Activated CD4-positive, alpha-beta T cell treated with anti-CD3 and anti-CD28 coated beads, Interleukin-2, amount 50 U/mL, for 48 hours (primary cell): ENCODE data around the gene MLC1.

Experiments
- DNase-seq, 2 experiments: peaks; one replicate each; pipeline ENCODE4 v3.0.0-alpha.2; 2020

MLC1 gene

DNA sequence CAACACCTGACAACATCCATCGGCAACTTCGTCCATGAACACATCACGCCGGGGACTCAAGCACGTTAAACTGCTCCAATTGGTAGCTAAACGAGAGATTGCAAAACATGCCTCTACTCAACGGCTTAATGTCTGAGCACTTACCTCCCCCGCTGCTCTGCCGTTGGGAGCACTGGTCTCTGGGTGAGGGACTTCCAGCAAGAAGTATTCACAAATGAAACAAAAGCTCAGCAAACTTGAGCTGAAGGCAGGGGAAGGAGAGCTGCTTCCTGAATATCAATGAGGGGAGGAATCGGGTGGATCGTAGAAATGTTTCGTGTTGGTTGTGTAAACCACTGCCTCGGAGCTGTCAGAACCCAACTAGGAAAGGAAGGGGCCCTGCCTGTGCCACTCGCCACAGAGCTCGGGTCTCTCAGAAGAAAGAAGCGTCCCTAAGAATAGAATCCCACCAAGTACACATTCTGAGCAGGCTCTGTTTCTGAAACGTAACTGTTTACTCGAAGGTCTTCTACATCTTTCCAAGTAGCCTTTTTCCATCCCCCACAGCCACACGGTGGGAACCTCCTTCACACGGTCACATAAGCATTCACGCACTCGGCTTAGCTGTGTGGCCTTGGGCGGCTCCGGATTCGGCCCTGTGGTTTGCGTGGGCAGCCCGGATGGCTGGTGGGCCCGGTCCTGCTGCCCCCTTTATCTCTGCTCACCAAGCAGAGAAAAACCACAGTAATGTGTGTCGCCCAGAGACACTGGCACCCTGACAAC is at the start of gene MLC1:
Gene MLC1, minus strand, starts transcription at position 216 of the 762 bp plus-strand sequence. CDS start 524 bp downstream, outside the sequence.
- peak; percentile 7 to 20 for DNase-seq

DNA sequence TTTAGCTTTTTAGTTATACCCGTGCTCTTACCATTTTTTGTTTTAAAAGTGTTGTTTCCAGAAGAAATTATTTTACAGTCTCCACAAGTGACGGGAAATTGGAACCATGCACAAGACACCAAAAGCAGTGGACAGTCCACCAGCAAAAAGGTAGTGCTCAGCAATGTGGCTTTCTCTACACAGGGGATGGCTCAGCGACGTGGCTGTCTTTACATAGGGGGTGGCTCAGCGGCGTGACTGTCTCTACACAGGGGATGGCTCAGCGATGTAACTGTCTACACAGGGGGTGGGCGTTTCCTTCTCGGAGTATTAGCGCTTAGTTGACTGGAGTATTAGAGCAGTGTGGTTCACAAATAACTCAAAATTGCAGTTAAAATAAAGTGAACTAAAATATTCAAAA is 49.3 kb upstream of the MLC1 start:
- DNase-seq, result no peak

DNA sequence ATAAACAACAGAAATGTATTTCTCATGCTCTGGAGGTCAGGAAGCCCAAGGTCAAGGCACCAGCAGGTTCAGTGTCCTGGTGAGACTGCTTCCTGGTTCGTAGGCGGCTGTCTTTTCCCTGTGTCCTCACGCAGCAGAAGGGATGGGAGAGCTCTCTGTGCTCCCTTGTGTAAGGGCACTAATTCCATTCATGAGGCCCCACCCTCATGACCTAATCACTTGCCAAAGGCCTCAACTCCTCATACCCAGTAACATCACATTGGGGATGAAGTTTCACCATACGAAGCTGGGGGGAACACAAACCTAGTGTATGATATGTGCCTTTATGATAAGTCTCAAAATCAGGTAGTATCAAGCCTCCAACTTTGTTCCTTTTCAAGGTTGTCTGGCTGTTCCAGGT is 46.7 kb upstream of the MLC1 start:
- no peak for DNase-seq

DNA sequence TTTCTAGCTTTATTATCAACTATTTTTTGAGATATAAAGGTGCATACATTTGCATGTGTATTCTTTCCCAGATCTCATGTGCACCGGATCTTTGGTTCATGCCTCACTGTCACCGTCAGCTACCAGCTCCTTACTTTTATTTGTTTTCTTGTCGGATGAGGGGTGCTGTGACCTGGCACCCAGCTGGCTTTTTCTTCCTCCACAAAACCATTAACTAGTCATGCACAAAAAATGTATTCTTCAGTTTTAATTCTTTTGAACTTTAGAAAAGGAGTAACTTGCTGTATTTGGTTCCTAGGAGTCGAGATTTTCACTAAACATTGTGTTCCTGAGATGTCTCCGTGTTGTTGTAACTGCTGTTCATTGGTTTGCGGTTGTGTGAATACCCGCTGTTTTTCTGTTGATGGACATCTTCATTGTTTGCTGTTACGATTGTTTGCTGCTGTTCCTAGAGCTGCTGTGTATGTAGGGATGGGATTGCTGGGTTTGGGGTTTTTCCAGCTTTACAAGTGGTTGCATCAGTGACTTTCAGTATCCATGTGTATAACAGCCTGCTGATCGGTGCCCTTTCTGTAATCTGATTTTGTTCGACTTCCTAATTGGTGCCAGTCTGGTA is 44.0 kb upstream of the MLC1 start:
- DNase-seq, result no peak

DNA sequence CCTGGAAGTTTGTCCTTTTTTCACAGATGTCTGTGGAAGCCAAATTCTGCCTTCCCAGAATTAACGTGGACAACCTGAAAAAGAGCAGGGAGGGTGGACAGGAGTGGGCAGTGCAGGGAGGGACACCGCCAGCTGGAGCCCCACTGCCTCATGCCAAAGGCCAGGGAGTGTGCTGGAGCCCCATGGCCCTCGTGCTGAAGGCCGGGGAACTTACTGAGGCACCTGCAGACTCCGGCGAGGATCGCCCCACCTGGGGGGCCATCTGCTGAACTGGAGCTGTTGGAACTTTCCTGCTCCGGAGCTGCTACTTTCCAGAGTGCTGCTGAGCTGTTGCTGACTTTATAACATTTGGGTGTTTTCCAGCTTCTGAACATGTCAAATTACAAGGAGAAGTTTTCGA is 39.8 kb upstream of the MLC1 start:
- DNase-seq, result no peak

DNA sequence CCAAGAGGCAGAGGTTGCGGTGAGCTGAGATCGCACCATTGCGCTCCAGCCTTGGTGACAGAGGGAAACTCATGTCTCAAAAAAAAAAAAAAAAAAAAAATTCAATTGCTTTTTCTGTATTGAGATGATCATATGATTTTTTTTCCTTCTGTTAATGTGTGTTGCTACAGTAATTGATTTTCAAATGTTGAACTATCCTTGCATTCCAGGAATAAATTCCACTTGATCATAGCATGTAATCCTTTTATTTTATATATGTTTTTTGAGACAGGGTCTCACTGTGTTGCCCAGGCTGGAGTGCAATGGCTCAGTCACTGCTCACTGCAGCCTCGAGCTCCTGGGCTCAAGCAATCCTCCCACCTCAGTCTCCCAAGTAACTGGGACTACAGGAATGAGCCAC is 37.9 kb upstream of the MLC1 start:
- no peak for DNase-seq

DNA sequence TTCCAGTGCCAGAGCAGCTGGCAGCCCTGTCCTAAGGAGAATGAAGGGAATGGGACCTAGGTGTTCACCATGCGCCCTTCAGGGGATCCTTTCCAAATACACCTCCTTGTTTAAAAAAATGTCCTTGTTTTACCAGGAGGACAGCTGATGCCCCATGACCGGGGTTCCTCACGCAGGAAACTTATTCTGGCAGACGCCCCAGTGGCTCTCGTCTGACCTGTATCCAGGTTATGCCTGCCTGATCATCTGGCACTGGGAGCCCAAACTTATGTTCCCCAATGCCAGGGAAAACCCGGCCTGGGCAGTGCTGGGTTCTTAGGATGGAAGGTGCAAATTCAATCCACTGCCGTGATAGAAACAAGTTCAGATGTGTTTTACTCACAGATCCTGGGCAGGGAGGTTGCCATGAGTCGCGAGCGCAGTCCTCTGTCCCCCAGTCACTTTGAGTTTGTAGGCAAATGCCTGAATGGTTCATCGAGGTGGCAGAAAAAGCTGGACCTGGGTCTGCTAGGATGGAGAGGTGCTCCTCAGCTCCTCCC is 36.0 kb upstream of the MLC1 start:
- DNase-seq, result no peak

DNA sequence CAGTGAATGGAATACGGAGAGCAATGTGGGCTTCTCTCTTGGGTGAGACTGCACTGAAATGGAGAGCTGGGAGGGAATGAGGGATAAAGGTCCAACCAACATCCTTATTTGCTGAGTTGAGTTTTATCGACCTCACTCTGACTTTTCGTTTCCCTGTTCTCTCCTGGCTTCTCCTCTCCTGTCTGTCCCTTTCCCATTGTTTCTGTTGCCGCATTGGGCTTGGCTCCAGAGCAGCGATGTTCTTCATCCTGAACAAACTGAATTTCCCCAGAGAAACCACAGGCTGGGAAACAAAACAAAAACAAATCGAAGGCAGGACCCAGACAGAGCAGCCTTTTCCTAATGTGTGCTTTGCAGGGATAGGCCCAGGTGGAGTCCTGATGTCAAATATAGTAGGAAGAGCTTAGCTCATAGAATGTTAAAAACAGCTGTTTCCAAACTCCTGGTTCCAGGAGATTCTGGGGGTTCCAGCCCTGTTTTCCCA is 34.6 kb upstream of the MLC1 start:
- DNase-seq, result no peak

DNA sequence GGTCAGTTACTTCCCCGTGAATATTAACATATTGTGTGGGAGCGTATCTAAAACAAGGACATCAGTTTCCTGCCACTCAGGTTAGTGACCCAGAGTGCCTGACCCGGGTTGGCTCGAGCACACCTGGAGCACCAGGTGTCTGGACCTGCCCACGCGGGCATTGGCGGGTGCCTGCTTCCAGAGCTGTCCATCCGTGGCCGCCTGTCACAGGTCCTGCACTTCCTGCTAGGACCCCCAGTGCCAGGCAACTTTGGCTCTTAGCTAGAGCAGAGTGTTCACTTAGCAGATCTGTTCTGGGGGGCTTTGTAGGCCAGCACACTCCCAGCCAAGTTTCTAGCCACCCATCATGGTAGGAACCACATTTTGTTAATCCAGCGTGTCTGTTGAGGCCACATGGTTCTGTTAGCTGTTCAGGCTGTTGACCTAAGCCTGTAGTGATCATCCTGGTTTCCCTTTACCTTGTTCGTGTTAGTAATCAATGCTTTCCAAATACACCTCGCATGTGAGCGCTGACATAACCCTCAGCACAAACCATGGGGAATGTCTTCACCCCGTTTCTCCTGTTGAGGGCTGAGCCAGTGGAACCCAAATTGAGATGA is 34.0 kb upstream of the MLC1 start:
- DNase-seq, result no peak

DNA sequence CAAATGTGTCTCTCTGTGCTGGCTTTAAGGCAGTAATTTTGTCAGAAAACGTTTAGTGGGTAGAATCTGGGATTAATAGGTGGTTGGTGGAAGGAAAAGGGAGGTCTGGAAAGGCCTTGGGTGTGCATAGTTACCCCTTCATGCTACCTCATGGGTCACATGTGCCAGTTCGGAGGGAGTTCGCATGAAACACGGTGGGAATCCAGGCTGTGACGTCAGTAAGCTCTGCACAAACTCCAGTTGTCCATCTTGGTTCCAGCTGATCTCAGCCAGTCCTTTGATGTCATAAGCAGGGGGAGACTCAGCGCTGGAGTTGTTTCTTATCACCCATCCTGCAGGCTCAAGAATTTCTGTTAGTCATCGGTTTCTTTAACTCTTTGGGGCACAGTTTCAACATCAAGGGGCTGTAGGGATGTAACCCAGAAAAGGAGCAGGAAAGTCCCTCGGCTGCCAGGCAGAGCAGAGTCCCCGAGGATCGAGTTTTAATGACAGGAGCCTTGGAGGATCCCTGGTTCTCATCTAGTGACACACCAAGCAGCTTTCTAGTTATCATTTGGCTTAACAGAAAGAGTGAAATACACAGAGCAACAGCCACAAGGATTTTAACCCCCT is 33.4 kb upstream of the MLC1 start:
- no peak for DNase-seq

DNA sequence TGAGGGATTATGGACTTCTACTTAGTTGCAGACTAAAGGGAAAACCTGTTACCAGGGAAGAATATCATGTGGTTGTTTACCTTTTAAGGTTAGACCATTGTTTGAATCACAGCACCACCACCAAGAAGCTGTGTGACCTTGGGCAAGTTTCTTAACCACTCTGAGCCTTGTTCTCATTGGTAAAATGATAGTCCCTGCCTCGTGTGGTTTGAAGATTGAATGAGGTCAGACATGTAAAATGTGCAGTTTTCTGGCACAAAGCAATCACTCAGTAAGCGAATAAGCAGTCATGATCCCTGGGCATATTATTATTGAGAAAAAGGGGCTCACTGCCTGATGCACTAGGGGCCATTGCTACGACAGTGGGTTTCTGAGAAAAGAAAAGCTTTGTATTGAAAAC is 32.9 kb upstream of the MLC1 start:
- DNase-seq, result no peak

DNA sequence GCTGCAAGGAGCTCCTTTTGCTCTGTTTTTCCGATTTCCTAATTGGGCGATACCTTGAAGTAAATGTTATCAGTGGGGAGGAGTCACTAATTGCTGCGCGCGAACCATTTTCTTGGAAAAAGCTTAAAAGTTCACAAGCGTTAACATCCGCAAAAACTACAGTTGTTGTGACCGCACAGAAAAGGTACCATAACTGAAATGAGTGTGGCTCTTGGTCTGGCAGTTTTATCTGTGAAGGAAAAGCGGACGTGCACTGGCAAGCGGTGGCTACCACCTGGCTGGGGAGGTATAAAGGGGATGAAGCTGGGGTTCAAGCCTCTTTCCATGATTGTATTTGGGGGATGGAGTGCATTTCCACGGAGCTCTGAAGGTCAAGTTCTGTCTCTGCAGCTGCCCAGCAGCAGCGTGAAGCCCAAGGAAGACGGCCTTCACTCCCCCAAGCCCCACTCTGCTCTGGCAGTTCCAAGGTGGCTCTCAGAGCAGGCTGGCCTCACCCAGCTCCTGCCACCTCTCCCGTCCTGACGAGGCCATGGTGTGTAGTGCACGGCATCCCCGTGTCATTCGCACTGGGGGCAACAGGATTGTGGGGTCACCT is 32.0 kb upstream of the MLC1 start:
- DNase-seq, result no peak

DNA sequence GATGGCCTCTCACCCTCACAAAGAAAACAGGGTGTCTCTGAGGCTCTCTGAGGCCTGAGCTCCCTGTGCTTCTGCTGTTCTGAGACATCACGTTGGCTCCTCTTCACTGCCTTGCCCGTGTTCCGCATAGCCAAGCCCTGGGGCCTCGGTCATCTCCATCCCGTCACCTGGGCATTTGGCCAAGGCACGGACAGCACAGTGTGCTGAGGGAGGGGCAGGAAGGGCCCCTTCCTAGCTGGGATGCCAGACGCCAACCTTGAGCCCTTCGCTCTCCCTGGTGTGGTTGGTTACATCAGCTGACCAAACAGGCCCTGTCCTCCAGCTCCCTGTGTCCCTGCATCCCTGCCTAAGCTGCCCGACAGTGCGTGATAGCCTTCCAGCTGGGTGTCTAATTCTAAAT is 30.5 kb upstream of the MLC1 start:
- DNase-seq, result no peak

DNA sequence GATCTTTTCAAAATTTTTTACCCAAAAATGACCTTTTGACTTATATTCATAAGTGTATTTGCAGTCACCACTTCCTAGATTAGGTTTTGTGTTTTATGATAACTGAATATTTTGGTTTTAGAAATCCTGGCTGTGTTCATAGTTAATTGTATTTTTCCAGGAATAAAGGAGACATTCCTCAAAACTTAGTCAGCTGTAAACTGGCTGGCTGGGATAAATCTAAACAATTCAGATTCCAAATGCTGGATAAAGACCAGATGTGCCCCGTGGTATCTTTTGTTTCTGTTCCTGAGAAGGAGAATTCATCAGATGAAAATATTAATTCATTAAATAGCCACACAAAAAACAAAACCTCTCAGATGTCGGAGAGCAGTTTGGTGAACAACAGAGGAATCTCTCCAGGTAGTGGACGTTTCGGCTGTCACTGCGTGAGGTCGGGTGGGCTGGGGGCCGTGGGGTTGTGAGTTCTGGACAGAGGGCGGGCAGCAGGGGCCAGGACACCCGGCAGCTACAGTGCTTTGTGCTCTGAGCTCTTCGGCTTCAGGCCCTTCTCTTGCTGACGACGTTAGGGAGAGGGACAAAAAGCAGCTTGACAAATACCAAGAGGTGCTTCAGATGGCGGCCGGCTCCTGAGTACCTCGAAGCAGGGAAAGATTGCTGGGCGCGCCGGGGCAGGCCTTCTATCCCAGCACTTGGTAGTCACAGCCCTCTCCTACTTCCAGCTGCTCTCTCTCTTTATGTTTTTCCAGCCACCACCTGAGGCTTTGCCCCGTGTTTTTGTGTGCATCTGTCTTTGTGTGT is 29.2 kb upstream of the MLC1 start:
- DNase-seq, result no peak

DNA sequence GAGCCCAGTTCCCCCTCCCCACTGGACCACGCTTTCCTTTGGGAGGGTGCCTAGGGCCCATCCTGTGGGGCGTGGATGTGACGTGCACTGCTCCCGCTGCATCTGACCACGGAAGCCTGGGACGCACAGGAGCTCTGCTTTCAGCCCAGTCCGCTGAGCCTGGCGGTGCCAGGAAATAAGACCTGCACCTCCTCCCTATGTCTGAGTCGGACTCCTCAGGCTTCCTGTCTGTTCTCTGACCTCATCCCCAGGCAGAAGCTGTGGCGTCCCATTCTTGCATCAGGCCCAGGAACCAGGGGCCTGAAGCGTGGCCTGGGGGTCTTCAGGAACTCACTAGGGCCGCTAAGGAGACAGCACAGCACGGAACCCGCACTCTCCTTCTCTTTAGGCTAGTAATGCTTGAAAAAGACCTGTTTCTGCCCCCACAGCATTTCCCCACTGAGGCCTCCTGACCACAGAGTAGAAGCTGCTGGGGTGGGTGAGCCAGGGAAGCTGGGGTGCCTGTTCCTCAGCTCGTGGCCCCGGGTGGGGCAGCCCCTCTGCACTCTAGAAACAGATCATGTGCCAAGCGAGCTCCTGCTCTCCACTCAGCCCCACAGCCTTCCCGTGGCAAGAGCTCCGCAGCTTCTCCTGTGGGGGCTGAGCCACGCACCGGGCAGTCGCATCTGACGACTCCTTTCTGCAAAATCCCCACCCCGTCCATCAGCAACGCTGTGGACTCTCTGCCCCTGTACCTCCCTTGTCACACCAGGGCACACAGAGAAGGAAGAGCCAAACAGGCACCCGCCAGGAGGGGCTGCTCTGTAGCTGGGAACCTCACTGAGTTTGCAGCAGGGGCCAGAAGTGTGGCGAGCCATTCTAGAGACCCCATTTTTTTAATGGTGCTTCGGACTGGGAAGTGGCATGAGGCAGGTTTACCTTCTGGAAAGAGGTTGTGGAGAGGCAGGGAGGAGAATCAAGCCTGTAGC is 27.2 kb upstream of the MLC1 start:
- peak; percentile 15 to 28 for DNase-seq

DNA sequence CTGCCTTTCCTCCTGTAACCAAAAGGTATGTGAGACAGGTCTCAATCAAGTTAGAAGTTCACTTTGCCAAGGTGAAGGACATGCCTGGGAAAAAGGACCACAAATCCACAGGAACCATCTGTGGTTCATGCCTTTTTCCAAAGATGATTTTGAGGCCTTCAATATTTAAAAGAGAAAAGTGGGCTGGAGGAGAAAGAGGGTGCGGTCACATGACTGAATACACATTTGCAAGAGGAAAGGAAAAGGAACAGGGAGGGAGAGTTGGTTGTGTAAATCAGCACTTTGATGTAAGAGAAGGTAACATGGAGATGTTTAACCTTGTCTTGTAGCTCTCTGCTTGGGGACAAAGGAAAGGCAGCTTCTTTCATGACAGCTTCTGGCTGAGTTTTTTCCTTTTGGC is 25.8 kb upstream of the MLC1 start:
- DNase-seq, result no peak

DNA sequence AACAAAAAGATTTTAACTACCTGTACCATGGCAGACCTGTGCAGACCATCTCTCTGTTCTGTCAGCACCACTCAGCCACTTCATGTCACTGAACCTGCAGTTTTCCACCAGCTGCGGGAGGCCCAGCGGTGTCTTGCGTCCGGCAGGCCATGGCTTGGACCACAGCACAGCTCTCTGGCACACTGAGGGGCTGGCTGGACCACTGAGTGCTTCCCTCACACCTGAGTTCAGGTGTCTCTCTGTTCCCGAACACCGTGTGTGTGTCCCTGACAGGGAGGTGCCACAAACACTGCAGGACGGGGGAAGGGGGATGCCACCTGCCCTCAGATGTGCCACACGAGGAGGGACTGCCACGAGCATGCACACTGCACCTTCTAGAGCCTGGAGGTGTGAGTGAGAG is 22.3 kb upstream of the MLC1 start:
- DNase-seq, result no peak

DNA sequence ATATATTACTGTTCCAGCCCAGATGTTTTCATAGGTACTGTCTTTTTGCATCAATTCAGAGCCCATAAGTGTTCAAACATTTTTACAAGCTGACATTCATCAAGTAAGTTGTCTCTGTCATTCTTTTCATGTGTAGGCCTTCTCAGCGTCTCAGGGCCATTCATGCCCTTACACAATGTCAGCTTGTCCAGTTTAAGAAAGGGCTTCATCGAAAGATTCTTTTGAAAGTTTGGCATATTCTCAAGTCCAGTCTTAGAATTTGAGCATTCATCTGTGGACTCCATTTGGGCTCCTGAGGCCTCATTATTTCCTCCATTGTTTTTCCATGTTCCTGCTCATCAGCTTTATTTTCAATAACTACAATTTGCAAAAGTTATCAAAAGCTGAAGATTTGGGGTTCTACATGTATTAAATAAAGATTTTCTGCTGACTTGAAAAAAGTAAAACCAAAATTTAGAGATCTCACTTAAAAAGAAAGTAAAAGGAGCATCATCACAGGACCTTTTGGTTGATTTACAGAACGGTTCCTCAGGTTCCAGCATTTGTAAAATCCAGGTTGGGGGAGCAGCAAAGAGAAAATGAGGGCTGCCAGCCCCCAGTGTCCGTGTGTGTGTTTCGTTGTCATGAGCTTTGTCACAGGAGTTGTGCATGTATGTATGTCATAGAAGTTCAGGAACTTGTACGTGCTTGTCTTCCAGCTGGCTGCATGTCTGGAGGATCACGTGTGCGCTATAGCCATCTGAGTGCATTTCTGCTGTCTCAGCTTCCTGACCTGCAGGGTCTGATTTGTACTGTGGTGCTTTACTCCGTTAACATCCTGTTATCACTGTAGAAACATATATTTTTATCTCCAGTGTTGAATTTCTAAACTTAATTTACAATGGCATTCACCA is 20.2 kb upstream of the MLC1 start:
- peak in 1 of 2 experiments; percentile 9 for DNase-seq

DNA sequence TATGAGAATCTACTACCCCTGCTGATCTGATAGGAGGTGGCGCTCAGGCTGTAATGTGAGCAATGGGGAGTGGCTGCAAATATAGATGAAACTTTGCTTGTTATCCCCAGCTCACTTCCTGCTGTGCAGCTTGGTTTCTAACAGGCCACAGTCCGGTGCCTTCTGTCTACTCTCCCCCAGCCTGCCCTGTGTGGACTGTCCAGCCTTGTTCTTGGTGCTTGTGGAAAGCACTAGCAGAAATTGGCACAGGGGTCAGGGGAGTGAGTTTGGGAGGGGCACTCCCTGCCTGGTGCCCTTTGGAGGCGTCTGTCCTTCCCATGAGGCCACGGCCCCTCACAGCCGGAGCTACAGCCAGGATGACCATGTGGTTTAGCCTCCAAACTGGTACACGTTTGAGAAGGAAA is 18.9 kb upstream of the MLC1 start:
- no peak for DNase-seq

DNA sequence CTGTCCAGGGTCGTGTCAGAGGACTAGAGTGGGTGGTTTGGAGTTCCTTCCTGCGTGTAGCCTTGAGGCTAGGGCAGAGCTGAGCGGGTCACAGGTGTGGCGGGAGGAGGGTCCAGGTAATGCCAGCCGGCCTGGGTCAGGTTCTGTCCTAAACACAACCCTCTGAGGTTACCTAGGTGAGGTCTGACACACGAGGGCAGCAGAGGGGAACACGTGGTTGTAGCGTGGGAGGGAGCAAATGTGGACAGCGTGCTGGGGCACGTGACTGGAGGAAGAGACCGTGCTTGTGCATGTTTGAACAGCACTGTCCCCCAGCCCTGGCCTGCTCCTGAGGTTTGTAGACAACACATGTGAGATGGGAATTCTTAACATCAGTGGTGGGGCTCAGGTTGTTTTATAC is 17.7 kb upstream of the MLC1 start:
- DNase-seq, result no peak
